Measurements from ENCODE around the gene FBN2. TPM values are rescaled to one million over a fixed set of nuclear protein-coding genes. Genes with fewer than 3 reads are reported as not detected.
A peak's percentile ranks its signal among the peaks of the same experiment; 100 is the strongest.
"Not testable (repeated sequence)": the region's sequence is repeated elsewhere in the genome, so short reads cannot be mapped to it uniquely, and the experiment has no call there.

FBN2 gene
- total and polyA plus RNA-seq, 2 experiments from 2014 or later: 725 to 2,094 TPM

GRCh38 chr5:128453121-128453520 lies 84.9 kb downstream of the FBN2 start:
- Histone ChIP-seq H3K4me1 (ENCODE audit: low read depth) (peaks cover 58% of the 10 kb centered on the region), H3K27me3 (no peaks in the 10 kb centered on the region), H3K36me3 (peaks cover 67% of the 10 kb centered on the region), H3K9me3 (ENCODE audit: low read depth) (no peaks in the 10 kb centered on the region), H3K4me3 (no peak overlapping the region), H3K27ac (peak overlapping the region; percentile 76)
- no peak for DNase-seq (ENCODE audit: low read depth in 1 of 2, low spot score in 1 of 2)
- no peak for TF ChIP-seq CTCF (IDR thresholded peaks at IDR 0.05; ENCODE audit: low read depth, low read length)

GRCh38 chr5:128447224-128447623 lies 90.8 kb downstream of the FBN2 start:
- peaks cover 78% of the 10 kb centered on the region for H3K36me3 ChIP-seq
- DNase-seq (ENCODE audit: low read depth in 1 of 2, low spot score in 1 of 2); H3K27ac ChIP-seq; H3K27me3 ChIP-seq; H3K9me3 ChIP-seq (ENCODE audit: low read depth); H3K4me3 ChIP-seq: not testable (repeated sequence)
- H3K4me1 ChIP-seq (ENCODE audit: low read depth): peaks cover 12% of the 10 kb centered on the region

- no peak for DNase-seq (ENCODE audit: low read depth in 1 of 2, low spot score in 1 of 2)
- peaks cover 27% of the 10 kb centered on the region for H3K4me1 ChIP-seq (ENCODE audit: low read depth)
- peak overlapping the region; percentile 78 for H3K27ac ChIP-seq
- H3K4me3 ChIP-seq: no peak overlapping the region
- H3K9me3 ChIP-seq (ENCODE audit: low read depth): no peaks in the 10 kb centered on the region
- no peaks in the 10 kb centered on the region for H3K27me3 ChIP-seq
- peaks cover 77% of the 10 kb centered on the region for H3K36me3 ChIP-seq
- no peak for TF ChIP-seq CTCF (IDR thresholded peaks at IDR 0.05; ENCODE audit: low read depth, low read length)
These were observed 96.1 kb downstream of the FBN2 start for GRCh38 chr5:128441941-128442350.

GRCh38 chr5:128441165-128441564 lies 96.9 kb downstream of the FBN2 start:
- no peak for DNase-seq (ENCODE audit: low read depth in 1 of 2, low spot score in 1 of 2)
- Histone ChIP-seq H3K36me3 (peaks cover 73% of the 10 kb centered on the region), H3K9me3 (ENCODE audit: low read depth) (no peaks in the 10 kb centered on the region), H3K27me3 (no peaks in the 10 kb centered on the region), H3K27ac (peak overlapping the region; percentile 78), H3K4me1 (ENCODE audit: low read depth) (peaks cover 35% of the 10 kb centered on the region), H3K4me3 (no peak overlapping the region)
- TF ChIP-seq CTCF (IDR thresholded peaks at IDR 0.05; ENCODE audit: low read depth, low read length): no peak

- no peaks in the 10 kb centered on the region for H3K9me3 ChIP-seq (ENCODE audit: low read depth)
- DNase-seq (ENCODE audit: low read depth in 1 of 2, low spot score in 1 of 2): peak in 1 of 2 donors; percentile 35
- H3K4me3 ChIP-seq: no peak overlapping the region
- H3K36me3 ChIP-seq: peaks cover 64% of the 10 kb centered on the region
- TF ChIP-seq CTCF (IDR thresholded peaks at IDR 0.05; ENCODE audit: low read depth, low read length): no peak
- no peaks in the 10 kb centered on the region for H3K27me3 ChIP-seq
- peaks cover 48% of the 10 kb centered on the region for H3K4me1 ChIP-seq (ENCODE audit: low read depth)
- H3K27ac ChIP-seq: peak overlapping the region; percentile 78
These were observed 101.3 kb downstream of the FBN2 start for GRCh38 chr5:128436749-128437188.

GRCh38 chr5:128435861-128436260 lies 102.2 kb downstream of the FBN2 start:
- Histone ChIP-seq H3K4me1 (ENCODE audit: low read depth) (peaks cover 41% of the 10 kb centered on the region), H3K9me3 (ENCODE audit: low read depth) (no peaks in the 10 kb centered on the region)

More at GRCh38 chr5:128435861-128436260, 102.2 kb downstream of the FBN2 start:
- TF ChIP-seq CTCF (IDR thresholded peaks at IDR 0.05; ENCODE audit: low read depth, low read length): no peak
- Histone ChIP-seq H3K27ac (peak overlapping the region; percentile 78), H3K4me3 (no peak overlapping the region), H3K36me3 (peaks cover 61% of the 10 kb centered on the region), H3K27me3 (no peaks in the 10 kb centered on the region)
- no peak for DNase-seq (ENCODE audit: low read depth in 1 of 2, low spot score in 1 of 2)

Measured in cardiac muscle cell (in vitro differentiated cells and primary cell).